Melanocyte of skin (primary cell): ENCODE results near the gene MAGOHB. TPM values are rescaled to one million over a fixed set of nuclear protein-coding genes. Genes with fewer than 3 reads are reported as not detected.

ENCODE experiments used
- total RNA-seq, 2 donors: library from RNA; depleted of rRNA; stranded (reverse); fragments of >200 nt; gene quantifications; 2 replicates each; pipeline ENCODE4 v1.2.3, GENCODE V29; 2012

Gene MAGOHB
- total RNA-seq, result 10 to 100 TPM; 13.4 to 24.6 TPM

GRCh38 chr12:10613349-10614055 is at the start of gene MAGOHB:
Gene MAGOHB, minus strand, starts transcription at chr12:10613609. Its CDS starts 77 bp downstream, at chr12:10613532.

Other genes with a start within 250 kb of the MAGOHB start
- not detected for gene KLRK1, start 223.6 kb downstream of the MAGOHB start, total RNA-seq
- not detected for gene KLRC4, start 203.9 kb downstream of the MAGOHB start, total RNA-seq
- under 1 TPM in 1 of 2 donors, not detected in 1; 0.33 TPM for gene KLRC3, start 193.0 kb downstream of the MAGOHB start, total RNA-seq
- gene KLRC2, start 177.6 kb downstream of the MAGOHB start, total RNA-seq, result not detected
- gene KLRC1, start 160.2 kb downstream of the MAGOHB start, total RNA-seq, result not detected
- gene EIF2S3B, start 107.7 kb downstream of the MAGOHB start, total RNA-seq, result 1 to 10 TPM in 1 of 2 donors, under 1 TPM in 1; 0.69 to 1.3 TPM
- gene STYK1, start 60.4 kb upstream of the MAGOHB start, total RNA-seq, result under 1 TPM in 1 of 2 donors, not detected in 1; 0.33 TPM
- 100 to 1,000 TPM in 1 of 2 donors, 10 to 100 TPM in 1; 88.1 to 120 TPM for gene YBX3, start 109.7 kb upstream of the MAGOHB start, total RNA-seq
- not detected for gene TAS2R7, start 189.0 kb upstream of the MAGOHB start, total RNA-seq
- gene TAS2R8, start 193.7 kb upstream of the MAGOHB start, total RNA-seq, result under 1 TPM; under 0.01 to 0.34 TPM
- under 1 TPM; 0.34 to 0.67 TPM for gene TAS2R9, start 196.6 kb upstream of the MAGOHB start, total RNA-seq
- 1 to 10 TPM in 1 of 2 donors, under 1 TPM in 1; 1.00 to 1.0 TPM for gene TAS2R10, start 212.7 kb upstream of the MAGOHB start, total RNA-seq
- 1 to 10 TPM; 1.4 to 2.7 TPM for gene PRR4, start 235.9 kb upstream of the MAGOHB start, total RNA-seq